ENCODE data around the gene FAM120C. TPM values are rescaled to one million over a fixed set of nuclear protein-coding genes. Genes with fewer than 3 reads are reported as not detected.

Gene FAM120C
- total and polyA plus RNA-seq, 9 donors: 3.3 to 19.3 (median 14.8) TPM

DNA sequence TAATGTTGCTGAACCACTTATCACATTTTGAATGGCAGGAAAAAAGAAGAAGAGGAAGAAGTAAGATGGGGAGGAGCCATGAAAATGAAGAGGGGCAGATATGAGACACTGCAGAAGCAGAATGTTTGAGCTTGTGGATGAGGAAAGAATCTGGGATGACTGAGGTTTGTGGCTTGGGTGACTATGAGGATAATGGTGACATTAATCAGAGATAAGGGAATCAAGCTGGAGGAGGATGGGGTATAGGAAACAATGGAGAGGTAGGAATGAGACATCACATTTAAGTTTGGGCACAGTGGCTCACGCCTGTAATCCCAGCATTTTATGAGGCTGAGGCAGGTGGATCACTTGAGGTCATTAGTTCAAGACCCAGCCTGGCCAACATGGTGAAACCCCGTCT lies 119.7 kb downstream of the FAM120C start:
- Histone ChIP-seq H3K36me3 (no peaks in the 10 kb centered on the region), H3K4me3 (no peak overlapping the region), H3K27ac (no peak overlapping the region), H3K27me3 (no peaks in the 10 kb centered on the region), H3K9me3 (no peaks in the 10 kb centered on the region), H3K4me1 (ENCODE audit: insufficient read depth) (no peaks in the 10 kb centered on the region)
- 71 to 81% (median 76%) methylated on average over 2 of the region's 2 CpGs for WGBS, 3 donors
- no peak for DNase-seq
- intact Hi-C loops (cut with DNase I): no loop called here
- no peak for TF ChIP-seq CTCF (IDR thresholded peaks at IDR 0.05)
- no peak for TF ChIP-seq POLR2A (IDR thresholded peaks at IDR 0.05)
- no peak for TF ChIP-seq EP300 (IDR thresholded peaks at IDR 0.05)

DNA sequence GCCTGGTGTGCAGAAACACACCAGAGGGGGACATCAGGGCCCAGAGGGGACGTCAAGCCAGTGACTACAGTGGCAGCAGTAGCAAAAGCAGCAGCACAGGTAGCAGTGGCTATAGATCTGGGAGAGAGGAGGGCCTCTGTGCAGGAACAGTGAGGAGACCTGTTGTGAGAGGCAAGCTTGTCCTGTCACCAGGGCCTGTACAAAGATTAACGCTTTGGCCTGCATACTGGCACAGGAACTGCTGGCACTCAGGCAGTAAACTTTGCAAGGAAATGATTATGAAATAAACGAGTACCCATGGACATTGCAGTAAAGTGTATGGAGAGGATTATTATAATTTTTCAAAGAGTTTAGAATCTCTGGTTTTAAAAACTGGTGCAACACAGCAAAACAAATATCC lies 133.3 kb downstream of the FAM120C start:
- 53 to 66% (median 58%) methylated on average over 3 of the region's 3 CpGs for WGBS, 3 donors
- intact Hi-C loops (cut with DNase I): loop anchor here in 1 of 4 donors (10.0 kb wide), 1 partner anchor 1005 kb away; no protein-coding TSS in a partner anchor

DNA sequence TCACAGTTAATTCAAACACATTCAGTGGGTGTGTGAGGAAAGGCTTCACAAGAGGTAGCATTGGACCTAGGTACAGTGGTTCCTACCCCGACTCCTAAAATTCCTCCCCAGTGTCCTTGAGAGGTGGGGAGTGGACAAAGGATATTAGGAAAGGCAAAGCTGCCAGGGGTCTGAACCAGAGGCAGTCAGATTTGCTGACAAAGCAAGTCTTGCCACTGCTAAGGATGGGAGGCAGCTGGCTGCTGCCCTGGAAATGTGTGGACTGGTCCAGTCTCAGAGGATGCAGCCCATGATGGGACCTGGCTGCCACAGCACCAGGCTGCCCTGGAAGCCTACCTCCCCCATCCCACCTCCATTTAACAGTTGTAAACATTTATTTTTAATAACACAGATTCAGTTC lies 134.6 kb downstream of the FAM120C start:
- no peaks in the 10 kb centered on the region for H3K4me1 ChIP-seq (ENCODE audit: insufficient read depth)
- no peaks in the 10 kb centered on the region for H3K27me3 ChIP-seq
- no peak for DNase-seq
- WGBS, 3 donors: 37 to 45% (median 39%) methylated on average over 1 of the region's 1 CpG
- H3K9me3 ChIP-seq: no peaks in the 10 kb centered on the region
- no peak overlapping the region for H3K27ac ChIP-seq
- TF ChIP-seq CTCF (IDR thresholded peaks at IDR 0.05) (no peak), POLR2A (IDR thresholded peaks at IDR 0.05) (no peak)
- no peak overlapping the region for H3K4me3 ChIP-seq
- intact Hi-C loops (cut with DNase I): loop anchor here in 1 of 4 donors (10.0 kb wide), 1 partner anchor 1006 kb away; no protein-coding TSS in a partner anchor
- H3K36me3 ChIP-seq: no peaks in the 10 kb centered on the region

More for the DNA sequence above, 133.3 kb downstream of the FAM120C start:
- H3K27ac ChIP-seq: no peak overlapping the region
- no peaks in the 10 kb centered on the region for H3K27me3 ChIP-seq
- H3K4me1 ChIP-seq (ENCODE audit: insufficient read depth): no peaks in the 10 kb centered on the region
- H3K36me3 ChIP-seq: no peaks in the 10 kb centered on the region
- H3K4me3 ChIP-seq: no peak overlapping the region
- no peak for DNase-seq
- H3K9me3 ChIP-seq: no peaks in the 10 kb centered on the region
- TF ChIP-seq CTCF (IDR thresholded peaks at IDR 0.05) (no peak), EP300 (IDR thresholded peaks at IDR 0.05) (no peak), POLR2A (IDR thresholded peaks at IDR 0.05) (no peak)

DNA sequence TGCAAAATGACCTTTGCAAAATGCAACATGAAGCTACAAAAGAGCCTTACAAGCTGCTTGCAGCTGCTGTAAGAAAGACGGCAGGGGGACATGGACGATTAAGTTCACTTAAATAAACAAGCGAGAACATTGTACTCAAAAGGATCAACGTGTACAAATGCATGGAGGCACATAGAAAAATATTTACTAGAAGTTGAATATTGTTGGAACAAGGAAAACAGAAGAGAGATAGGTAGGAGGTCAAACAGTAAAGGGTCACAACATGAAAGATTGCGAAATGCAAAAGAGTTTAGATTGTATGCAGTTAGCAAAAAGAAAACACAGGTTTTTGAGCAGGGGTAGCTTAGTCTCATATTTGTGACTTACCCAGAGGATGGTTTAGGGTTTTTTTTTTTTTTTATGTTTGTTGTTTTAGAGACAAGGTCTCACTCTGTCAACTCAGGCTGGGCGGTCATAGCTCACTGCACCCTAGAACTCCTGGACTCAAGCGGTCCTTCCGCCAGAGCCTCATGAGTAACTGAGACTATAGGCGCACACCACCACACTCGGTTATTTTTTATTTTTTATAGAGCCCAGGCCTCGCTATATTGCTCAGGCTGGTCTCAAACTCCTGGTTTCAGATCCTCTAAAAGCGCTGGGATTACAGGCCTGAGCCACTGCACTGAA lies 137.4 kb downstream of the FAM120C start:
- Histone ChIP-seq H3K9me3 (no peaks in the 10 kb centered on the region), H3K4me1 (ENCODE audit: insufficient read depth) (no peaks in the 10 kb centered on the region), H3K4me3 (no peak overlapping the region), H3K36me3 (no peaks in the 10 kb centered on the region), H3K27me3 (no peaks in the 10 kb centered on the region), H3K27ac (no peak overlapping the region)
- 67 to 81% (median 77%) methylated on average over 12 of the region's 12 CpGs for WGBS, 3 donors
- no peak for TF ChIP-seq CTCF (IDR thresholded peaks at IDR 0.05)
- no peak for TF ChIP-seq POLR2A (IDR thresholded peaks at IDR 0.05)
- TF ChIP-seq EP300 (IDR thresholded peaks at IDR 0.05): no peak
- intact Hi-C loops (cut with DNase I): loop anchor here in 1 of 4 donors (10.0 kb wide), 1 partner anchor 1009 kb away; no protein-coding TSS in a partner anchor
- no peak for DNase-seq
